SK-N-SH (cell line): ENCODE measurements around the gene FBXL7. TPM values are rescaled to one million over a fixed set of nuclear protein-coding genes. Genes with fewer than 3 reads are reported as not detected.

Experiments used
- CTCF ChIA-PET: fragments of 300-600, 350-600 bp; formaldehyde crosslinking; extraction: SDS; loops from one replicate; lab custom pipeline; 2021; lab: Yijun Ruan, JAX
- POLR2A ChIA-PET: fragments of 350-600 bp; sonication (Branson Sonifier 250); formaldehyde crosslinking; extraction: SDS; loops from one replicate; lab custom pipeline; 2020; ENCODE audit warnings: antibody characterized with exemption, inconsistent platforms; lab: Yijun Ruan, JAX
- DNase-seq: peaks from one replicate; pipeline ENCODE4 v3.0.0; 2012
- H2AFZ ChIP-seq: fragments of 200-600 bp; sonication (generic); 2 replicates; pipeline ENCODE4 v1.8.1; 2016; ENCODE audit warnings: antibody characterized with exemption, mild to moderate bottlenecking, low read depth
- H3F3A ChIP-seq: fragments of 200-600 bp; sonication (generic); replicated peaks from 2 replicates; pipeline ENCODE3; 2016; ENCODE audit warnings: antibody characterized with exemption, mild to moderate bottlenecking; ENCODE audit not compliant: insufficient read depth
- H3K27ac ChIP-seq, 2 experiments: fragments of 200-500 bp in 1 of 2; fragments of 200-600 bp in 1 of 2; sonication (Bioruptor generic) in 1 of 2; sonication (generic), shearing (Covaris generic) in 1 of 2; 2 replicates each; pipeline versions ENCODE4 v1.5.1 to v1.6.1; 2014 to 2016; ENCODE audit warnings: low read depth in 2 of 2, inconsistent platforms in 1 of 2, low read length in 1 of 2, mild to moderate bottlenecking in 1 of 2, mixed read lengths in 1 of 2
- H3K27me3 ChIP-seq: fragments of 200-600 bp; sonication (generic), shearing (Covaris generic); 2 replicates; pipeline ENCODE4 v1.6.1; 2016; ENCODE audit warnings: mixed run types; ENCODE audit not compliant: insufficient read depth
- H3K36me3 ChIP-seq, 2 experiments: fragments of 200-500 bp in 1 of 2; fragments of 200-600 bp in 1 of 2; sonication (Bioruptor generic) in 1 of 2; sonication (generic) in 1 of 2; replicated peaks in 1 of 2; 2 replicates each; pipeline versions ENCODE3 to v1.5.1; 2014 to 2016; ENCODE audit warnings: low read length in 1 of 2, mild to moderate bottlenecking in 1 of 2; ENCODE audit not compliant: insufficient read depth in 2 of 2, control insufficient read depth in 1 of 2
- H3K4me1 ChIP-seq, 2 experiments: fragments of 200-500 bp in 1 of 2; fragments of 200-600 bp in 1 of 2; sonication (Bioruptor generic) in 1 of 2; sonication (generic), shearing (Covaris generic) in 1 of 2; 2 replicates each; pipeline versions ENCODE4 v1.5.1 to v1.6.1; 2014 to 2016; ENCODE audit warnings: low read depth in 1 of 2, low read length in 1 of 2, mixed run types in 1 of 2; ENCODE audit not compliant: insufficient read depth in 2 of 2, control insufficient read depth in 1 of 2
- H3K4me2 ChIP-seq: fragments of 200-600 bp; sonication (generic), shearing (Covaris generic); 2 replicates; pipeline ENCODE4 v1.6.1; 2017; ENCODE audit warnings: mixed run types
- H3K4me3 ChIP-seq, 2 experiments: fragments of 200-500 bp in 1 of 2; fragments of 200-600 bp in 1 of 2; sonication (Bioruptor generic) in 1 of 2; sonication (generic), shearing (Covaris generic) in 1 of 2; 2 replicates each; pipeline versions ENCODE4 v1.5.1 to v1.8.1; 2014 to 2016; ENCODE audit warnings: low read depth in 2 of 2, inconsistent platforms in 1 of 2, low read length in 1 of 2, mild to moderate bottlenecking in 1 of 2, mixed read lengths in 1 of 2, moderate library complexity in 1 of 2
- H3K79me2 ChIP-seq: fragments of 200-600 bp; sonication (generic); 2 replicates; pipeline ENCODE4 v1.8.1; 2017; ENCODE audit warnings: mild to moderate bottlenecking; ENCODE audit not compliant: insufficient read depth
- H3K9ac ChIP-seq: fragments of 200-600 bp; sonication (generic); 2 replicates; pipeline ENCODE4 v1.6.1; 2017; ENCODE audit warnings: mixed run types
- H3K9me2 ChIP-seq: fragments of 200-600 bp; sonication (generic); 2 replicates; pipeline ENCODE4 v1.6.1; 2017; ENCODE audit warnings: mixed run types
- H3K9me3 ChIP-seq: fragments of 200-600 bp; sonication (generic); 2 replicates; pipeline ENCODE4 v1.6.1; 2017; ENCODE audit warnings: mixed run types, mild to moderate bottlenecking, moderate library complexity
- H4K20me1 ChIP-seq: fragments of 200-600 bp; sonication (generic); 2 replicates; pipeline ENCODE4 v1.6.1; 2017; ENCODE audit warnings: mild to moderate bottlenecking, mixed run types; ENCODE audit not compliant: insufficient read depth
- ELF1 ChIP-seq: IDR thresholded peaks from 2 replicates; pipeline ENCODE4 v1.4.0; 2012
- FOSL2 ChIP-seq: IDR thresholded peaks from 2 replicates; pipeline ENCODE4 v1.4.0; 2012; ENCODE audit warnings: low read depth, mild to moderate bottlenecking, moderate library complexity, borderline replicate concordance
- FOXJ3 ChIP-seq: sonication (generic); formaldehyde crosslinking; IDR thresholded peaks from 2 replicates; pipeline ENCODE4 v1.5.1; 2020; ENCODE audit warnings: mild to moderate bottlenecking, missing genetic modification reagents
- GABPA ChIP-seq: IDR thresholded peaks from 2 replicates; pipeline ENCODE4 v1.4.0; 2012; ENCODE audit warnings: low read depth, mild to moderate bottlenecking
- GATA2 ChIP-seq: sonication (generic); formaldehyde crosslinking; IDR thresholded peaks from 2 replicates; pipeline ENCODE4 v1.5.0; 2020; ENCODE audit warnings: mild to moderate bottlenecking, missing genetic modification reagents
- NRF1 ChIP-seq: IDR thresholded peaks from 2 replicates; pipeline ENCODE4 v1.6.1; 2012; ENCODE audit warnings: low read depth, mild to moderate bottlenecking, low read length
- RAD21 ChIP-seq: IDR thresholded peaks from 2 replicates; pipeline ENCODE4 v1.6.1; 2012; ENCODE audit warnings: mild to moderate bottlenecking, low read length
- RFX5 ChIP-seq: IDR thresholded peaks from 2 replicates; pipeline ENCODE4 v1.6.1; 2012; ENCODE audit warnings: mild to moderate bottlenecking, improper control_type of control experiment, low read length
- SIN3A ChIP-seq: IDR thresholded peaks from 2 replicates; pipeline ENCODE4 v1.6.1; 2012; ENCODE audit warnings: low read depth, mild to moderate bottlenecking, low read length, moderate library complexity, borderline replicate concordance
- SMC3 ChIP-seq: IDR thresholded peaks from 2 replicates; pipeline ENCODE4 v1.6.1; 2012; ENCODE audit warnings: low read depth, low read length, improper control_type of control experiment
- TCF12 ChIP-seq: IDR thresholded peaks from 2 replicates; pipeline ENCODE4 v1.4.0; 2012
- YY1 ChIP-seq: IDR thresholded peaks from 2 replicates; pipeline ENCODE4 v1.4.0; 2012; ENCODE audit warnings: low read depth, mild to moderate bottlenecking
- WGBS: methylation state at CpG from one replicate; pipeline ENCODE4 v1.1.6; 2017; ENCODE audit warnings: low lambda C conversion rate; 5-methylcytosine and 5-hydroxymethylcytosine counted together
- polyA plus RNA-seq, 3 experiments: library from polyadenylated mRNA; depleted of rRNA; stranded (reverse); fragments of >200 nt; gene quantifications; 2 replicates each; pipeline ENCODE4 v1.2.3, GENCODE V29; 2012
- TF ChIP-seq, protein P1 (sequence below): fragments of 200-600 bp; sonication (generic); IDR thresholded peaks from 2 replicates; pipeline ENCODE4 v1.6.1; 2017; ENCODE audit warnings: antibody characterized with exemption, mild to moderate bottlenecking, moderate library complexity
- TF ChIP-seq, protein P2 (sequence below): fragments of 150-350 bp; IDR thresholded peaks from 2 replicates; pipeline ENCODE4 v1.6.1; 2016; ENCODE audit warnings: mild to moderate bottlenecking, low read depth, low read length
- TF ChIP-seq, protein P3 (sequence below): IDR thresholded peaks from 2 replicates; pipeline ENCODE4 v1.4.0; 2012; ENCODE audit warnings: low read depth, borderline replicate concordance
- TF ChIP-seq, protein P4 (sequence below): IDR thresholded peaks from 2 replicates; pipeline ENCODE4 v1.4.0; 2012; ENCODE audit warnings: low read depth

The FBXL7 gene
- polyA plus RNA-seq, 1 of the 3 experiments (the other 2 are of a cell fraction) = 7.0 TPM

DNA sequence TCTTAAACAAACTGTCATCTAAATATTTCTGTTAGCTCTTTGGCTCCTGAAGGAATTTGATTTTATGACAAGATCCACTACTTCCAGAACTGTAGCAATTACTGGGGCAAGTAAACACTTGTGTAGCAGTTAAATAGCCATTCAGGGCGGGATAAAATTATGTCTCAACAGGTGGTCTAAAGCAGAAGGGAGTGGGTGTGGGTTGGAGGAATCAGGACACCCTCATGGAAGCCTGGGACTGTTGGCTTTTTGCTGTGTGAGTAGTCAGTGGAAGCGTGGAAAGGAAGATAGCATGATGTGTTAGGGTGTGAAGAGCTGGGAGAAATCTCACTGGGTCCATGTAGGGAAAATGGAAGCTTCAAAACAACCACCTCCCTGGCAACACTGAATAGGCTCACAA lies 127.1 kb downstream of the FBXL7 start:
- no peaks in the 10 kb centered on the region for H3K36me3 ChIP-seq
- H4K20me1 ChIP-seq = no peaks in the 10 kb centered on the region
- H3K9me3 ChIP-seq = no peaks in the 10 kb centered on the region
- H3K4me2 ChIP-seq = no peak overlapping the region
- POLR2A ChIA-PET = no interaction called here
- no peak overlapping the region for H3K9ac ChIP-seq
- H2AFZ ChIP-seq = no peak overlapping the region
- no peak for DNase-seq
- TF ChIP-seq RFX5 = no peak
- no peak for TF ChIP-seq FOXJ3 (CRISPR knock-in tag)
- TF ChIP-seq ELF1 = no peak
- TF ChIP-seq, protein P1, sequence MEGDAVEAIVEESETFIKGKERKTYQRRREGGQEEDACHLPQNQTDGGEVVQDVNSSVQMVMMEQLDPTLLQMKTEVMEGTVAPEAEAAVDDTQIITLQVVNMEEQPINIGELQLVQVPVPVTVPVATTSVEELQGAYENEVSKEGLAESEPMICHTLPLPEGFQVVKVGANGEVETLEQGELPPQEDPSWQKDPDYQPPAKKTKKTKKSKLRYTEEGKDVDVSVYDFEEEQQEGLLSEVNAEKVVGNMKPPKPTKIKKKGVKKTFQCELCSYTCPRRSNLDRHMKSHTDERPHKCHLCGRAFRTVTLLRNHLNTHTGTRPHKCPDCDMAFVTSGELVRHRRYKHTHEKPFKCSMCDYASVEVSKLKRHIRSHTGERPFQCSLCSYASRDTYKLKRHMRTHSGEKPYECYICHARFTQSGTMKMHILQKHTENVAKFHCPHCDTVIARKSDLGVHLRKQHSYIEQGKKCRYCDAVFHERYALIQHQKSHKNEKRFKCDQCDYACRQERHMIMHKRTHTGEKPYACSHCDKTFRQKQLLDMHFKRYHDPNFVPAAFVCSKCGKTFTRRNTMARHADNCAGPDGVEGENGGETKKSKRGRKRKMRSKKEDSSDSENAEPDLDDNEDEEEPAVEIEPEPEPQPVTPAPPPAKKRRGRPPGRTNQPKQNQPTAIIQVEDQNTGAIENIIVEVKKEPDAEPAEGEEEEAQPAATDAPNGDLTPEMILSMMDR = no peak
- TF ChIP-seq, protein P2, sequence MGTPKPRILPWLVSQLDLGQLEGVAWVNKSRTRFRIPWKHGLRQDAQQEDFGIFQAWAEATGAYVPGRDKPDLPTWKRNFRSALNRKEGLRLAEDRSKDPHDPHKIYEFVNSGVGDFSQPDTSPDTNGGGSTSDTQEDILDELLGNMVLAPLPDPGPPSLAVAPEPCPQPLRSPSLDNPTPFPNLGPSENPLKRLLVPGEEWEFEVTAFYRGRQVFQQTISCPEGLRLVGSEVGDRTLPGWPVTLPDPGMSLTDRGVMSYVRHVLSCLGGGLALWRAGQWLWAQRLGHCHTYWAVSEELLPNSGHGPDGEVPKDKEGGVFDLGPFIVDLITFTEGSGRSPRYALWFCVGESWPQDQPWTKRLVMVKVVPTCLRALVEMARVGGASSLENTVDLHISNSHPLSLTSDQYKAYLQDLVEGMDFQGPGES = no peak
- no peak for TF ChIP-seq NRF1
- TF ChIP-seq FOSL2 = no peak
- TF ChIP-seq GATA2 = no peak
- TF ChIP-seq YY1 = no peak
- no peak for TF ChIP-seq RAD21
- TF ChIP-seq SIN3A = no peak
- TF ChIP-seq, protein P3, sequence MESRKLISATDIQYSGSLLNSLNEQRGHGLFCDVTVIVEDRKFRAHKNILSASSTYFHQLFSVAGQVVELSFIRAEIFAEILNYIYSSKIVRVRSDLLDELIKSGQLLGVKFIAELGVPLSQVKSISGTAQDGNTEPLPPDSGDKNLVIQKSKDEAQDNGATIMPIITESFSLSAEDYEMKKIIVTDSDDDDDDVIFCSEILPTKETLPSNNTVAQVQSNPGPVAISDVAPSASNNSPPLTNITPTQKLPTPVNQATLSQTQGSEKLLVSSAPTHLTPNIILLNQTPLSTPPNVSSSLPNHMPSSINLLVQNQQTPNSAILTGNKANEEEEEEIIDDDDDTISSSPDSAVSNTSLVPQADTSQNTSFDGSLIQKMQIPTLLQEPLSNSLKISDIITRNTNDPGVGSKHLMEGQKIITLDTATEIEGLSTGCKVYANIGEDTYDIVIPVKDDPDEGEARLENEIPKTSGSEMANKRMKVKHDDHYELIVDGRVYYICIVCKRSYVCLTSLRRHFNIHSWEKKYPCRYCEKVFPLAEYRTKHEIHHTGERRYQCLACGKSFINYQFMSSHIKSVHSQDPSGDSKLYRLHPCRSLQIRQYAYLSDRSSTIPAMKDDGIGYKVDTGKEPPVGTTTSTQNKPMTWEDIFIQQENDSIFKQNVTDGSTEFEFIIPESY = no peak
- TF ChIP-seq, protein P4, sequence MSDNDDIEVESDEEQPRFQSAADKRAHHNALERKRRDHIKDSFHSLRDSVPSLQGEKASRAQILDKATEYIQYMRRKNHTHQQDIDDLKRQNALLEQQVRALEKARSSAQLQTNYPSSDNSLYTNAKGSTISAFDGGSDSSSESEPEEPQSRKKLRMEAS = no peak
- no peak for TF ChIP-seq SMC3
- peaks cover 38% of the 10 kb centered on the region for H3K79me2 ChIP-seq
- no peak overlapping the region for H3K27ac ChIP-seq
- H3K4me1 ChIP-seq = peaks cover 0 to 6% of the 10 kb centered on the region in 2 experiments; a peak in 2 of 4 replicates
- no peaks in the 10 kb centered on the region for H3K9me2 ChIP-seq
- H3K27me3 ChIP-seq = no peaks in the 10 kb centered on the region
- CTCF ChIA-PET = no interaction called here
- H3F3A ChIP-seq = peaks cover 7% of the 10 kb centered on the region
- 87% methylated on average over 2 of the region's 2 CpGs for WGBS
- no peak overlapping the region for H3K4me3 ChIP-seq

DNA sequence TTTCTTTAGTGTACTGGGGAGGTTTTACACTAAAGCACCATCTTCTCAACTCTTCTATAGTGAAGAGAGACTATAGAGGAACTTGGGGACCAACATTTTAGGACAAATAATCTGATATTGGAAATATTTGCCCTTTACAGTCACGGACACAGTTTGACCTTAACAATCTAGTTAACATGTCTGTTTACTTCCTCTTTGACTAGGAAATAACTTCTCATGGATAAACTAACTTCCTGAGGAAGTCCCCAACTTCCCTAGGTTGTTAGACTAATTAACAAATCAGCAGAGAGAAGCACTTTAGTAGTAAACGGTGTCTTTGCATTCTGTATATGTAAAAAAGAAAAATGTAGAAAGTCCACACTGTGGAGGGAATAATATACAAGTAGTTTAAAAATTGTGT lies 127.7 kb downstream of the FBXL7 start:
- no peaks in the 10 kb centered on the region for H3K36me3 ChIP-seq
- peaks cover 0 to 6% of the 10 kb centered on the region in 2 experiments; a peak in 2 of 4 replicates for H3K4me1 ChIP-seq
- H3K4me3 ChIP-seq = no peak overlapping the region
- no peak for TF ChIP-seq GABPA
- no peak for TF ChIP-seq NRF1
- TF ChIP-seq SMC3 = no peak
- no peak for TF ChIP-seq TCF12
- WGBS = 80% methylated on average over 2 of the region's 2 CpGs
- ChIA-PET CTCF (no interaction called here), POLR2A (no interaction called here)
- H3K9ac ChIP-seq = no peak overlapping the region
- no peak overlapping the region for H2AFZ ChIP-seq
- no peaks in the 10 kb centered on the region for H3K27me3 ChIP-seq
- no peaks in the 10 kb centered on the region for H3K9me2 ChIP-seq
- no peak for DNase-seq
- H3F3A ChIP-seq = peaks cover 7% of the 10 kb centered on the region
- no peak overlapping the region for H3K27ac ChIP-seq
- H3K4me2 ChIP-seq = no peak overlapping the region
- H3K9me3 ChIP-seq = no peaks in the 10 kb centered on the region
- H4K20me1 ChIP-seq = no peaks in the 10 kb centered on the region
- H3K79me2 ChIP-seq = peaks cover 38% of the 10 kb centered on the region
